ENCODE data around the gene ZNF169. TPM values are rescaled to one million over a fixed set of nuclear protein-coding genes. Genes with fewer than 3 reads are reported as not detected.
"Not testable (repeated sequence)": the region's sequence is repeated elsewhere in the genome, so short reads cannot be mapped to it uniquely, and the experiment has no call there.

Gene ZNF169
- polyA plus RNA-seq, 4 donors, result 4.9 to 12.7 (median 6.1) TPM

GRCh38 chr9:94281101-94281500 is 22.0 kb downstream of the ZNF169 start:
- no peak for DNase-seq (ENCODE audit: low read depth in 4 of 4, low spot score in 3 of 4)

DNA sequence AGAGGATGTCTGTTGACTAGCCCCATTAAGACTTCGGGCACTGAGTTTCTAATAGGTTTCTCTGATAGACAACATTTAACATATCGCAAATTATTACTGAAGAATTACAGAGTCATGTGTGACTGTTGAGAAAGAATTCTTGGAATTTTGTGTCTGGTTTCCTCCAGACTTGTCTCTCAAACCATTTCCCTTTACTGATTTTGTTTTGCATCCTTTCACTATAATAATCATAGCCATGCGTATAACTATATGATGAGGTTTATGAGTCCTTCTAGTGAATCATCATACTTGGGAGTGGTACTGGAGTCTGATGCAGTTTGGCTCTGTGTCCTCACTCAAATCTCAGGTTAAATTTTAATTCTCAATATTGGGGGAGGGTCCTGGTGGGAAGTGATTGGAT is 27.0 kb downstream of the ZNF169 start:
- no peak for DNase-seq (ENCODE audit: low read depth in 4 of 4, low spot score in 3 of 4)

DNA sequence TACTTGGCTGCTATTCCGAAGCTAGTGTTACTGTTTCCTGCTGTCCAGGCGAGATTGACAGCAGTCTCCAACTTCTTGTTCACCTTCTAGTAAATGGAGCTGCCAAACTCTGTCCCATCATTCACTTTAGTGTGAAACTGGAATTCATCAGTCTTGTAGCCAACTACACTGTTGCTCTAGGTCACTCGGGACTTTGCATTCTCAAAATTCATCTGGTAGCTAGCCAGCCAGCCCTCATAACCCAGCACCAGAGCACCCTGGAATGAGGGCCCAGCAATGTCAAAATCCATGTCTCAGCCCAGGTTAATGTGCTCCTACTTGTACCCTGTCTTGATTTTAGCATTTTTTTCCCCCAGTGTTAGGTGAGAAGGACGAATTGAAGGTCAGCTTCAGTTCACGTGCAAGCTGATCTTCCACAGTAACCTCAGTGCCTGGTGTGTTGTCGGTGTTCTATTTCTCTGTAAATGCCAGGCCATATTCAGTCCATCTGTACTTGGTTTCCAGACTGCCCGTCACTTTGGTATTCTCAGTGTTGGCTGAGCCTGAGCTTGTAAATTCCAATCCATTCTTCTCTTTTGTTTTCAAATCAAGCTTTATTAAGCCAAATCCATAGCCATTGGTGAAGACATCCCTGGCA is 28.9 kb downstream of the ZNF169 start:
- no peak for DNase-seq (ENCODE audit: low read depth in 4 of 4, low spot score in 3 of 4)

GRCh38 chr9:94289691-94290090 is 30.6 kb downstream of the ZNF169 start:
- DNase-seq (ENCODE audit: low read depth in 4 of 4, low spot score in 3 of 4), result no peak

DNA sequence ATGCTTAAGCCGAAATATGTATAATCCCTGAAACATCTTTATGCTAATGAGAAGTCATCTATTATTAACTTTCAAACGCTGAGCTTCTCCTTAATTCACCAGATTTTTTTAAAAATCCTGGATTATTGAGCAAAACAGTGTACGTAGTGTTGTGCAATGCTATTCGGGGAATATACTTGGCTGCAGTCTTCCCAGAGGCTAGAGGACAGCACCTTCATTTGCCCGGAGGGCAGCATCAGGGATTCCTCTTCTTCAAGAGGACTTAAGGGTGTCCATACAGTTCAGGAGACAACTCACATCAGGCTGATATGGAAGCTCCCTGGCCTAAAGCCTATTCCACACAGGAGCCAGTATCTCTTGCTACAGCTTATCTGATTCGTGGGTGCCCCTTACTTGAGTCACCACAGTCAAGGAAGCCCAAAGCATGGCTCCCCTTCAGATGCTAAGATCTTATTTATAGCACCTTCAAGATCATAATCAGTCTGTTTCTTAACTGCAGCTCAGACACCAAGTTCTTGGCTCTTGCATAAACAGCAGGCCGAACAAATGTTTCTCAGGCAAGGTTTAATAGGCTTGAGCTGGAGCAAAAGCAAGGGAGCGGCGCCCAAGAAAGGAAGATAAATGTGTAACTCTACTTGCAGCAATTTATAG is 40.0 kb downstream of the ZNF169 start:
- no peak for DNase-seq (ENCODE audit: low read depth in 4 of 4, low spot score in 3 of 4)

GRCh38 chr9:94300470-94301301 is 41.6 kb downstream of the ZNF169 start:
- no peak for DNase-seq (ENCODE audit: low read depth in 4 of 4, low spot score in 3 of 4)

- DNase-seq (ENCODE audit: low read depth in 4 of 4, low spot score in 3 of 4), result no peak
Measured at GRCh38 chr9:94301583-94301982, 42.5 kb downstream of the ZNF169 start.

DNA sequence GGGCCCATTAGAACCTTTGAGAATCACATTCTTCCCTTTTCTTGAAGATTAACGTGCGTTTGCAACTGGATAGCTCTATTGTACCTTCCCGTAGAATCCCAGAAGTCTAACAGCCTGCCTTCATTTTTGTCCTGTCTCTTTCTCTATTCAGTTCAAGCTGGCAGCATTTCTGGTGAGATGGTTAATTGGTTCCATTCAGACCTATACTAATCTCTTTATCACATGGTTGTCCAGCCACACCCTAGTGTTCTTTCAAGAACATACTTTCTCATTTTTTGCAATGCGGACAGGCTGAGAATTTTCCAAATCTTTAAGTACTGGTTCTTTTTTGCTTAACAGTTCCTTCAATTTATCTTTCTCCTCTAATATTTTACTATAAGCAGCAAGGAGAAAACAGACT is 43.3 kb downstream of the ZNF169 start:
- DNase-seq (ENCODE audit: low read depth in 4 of 4, low spot score in 3 of 4), result no peak

- no peak for DNase-seq (ENCODE audit: low read depth in 4 of 4, low spot score in 3 of 4)
Measured at GRCh38 chr9:94303321-94303720, 44.2 kb downstream of the ZNF169 start.

- not testable (repeated sequence) for DNase-seq (ENCODE audit: low read depth in 4 of 4, low spot score in 3 of 4)
Measured at GRCh38 chr9:94315034-94315984, 56.2 kb downstream of the ZNF169 start.

GRCh38 chr9:94316236-94316635 is 57.1 kb downstream of the ZNF169 start:
- not testable (repeated sequence) for DNase-seq (ENCODE audit: low read depth in 4 of 4, low spot score in 3 of 4)

DNA sequence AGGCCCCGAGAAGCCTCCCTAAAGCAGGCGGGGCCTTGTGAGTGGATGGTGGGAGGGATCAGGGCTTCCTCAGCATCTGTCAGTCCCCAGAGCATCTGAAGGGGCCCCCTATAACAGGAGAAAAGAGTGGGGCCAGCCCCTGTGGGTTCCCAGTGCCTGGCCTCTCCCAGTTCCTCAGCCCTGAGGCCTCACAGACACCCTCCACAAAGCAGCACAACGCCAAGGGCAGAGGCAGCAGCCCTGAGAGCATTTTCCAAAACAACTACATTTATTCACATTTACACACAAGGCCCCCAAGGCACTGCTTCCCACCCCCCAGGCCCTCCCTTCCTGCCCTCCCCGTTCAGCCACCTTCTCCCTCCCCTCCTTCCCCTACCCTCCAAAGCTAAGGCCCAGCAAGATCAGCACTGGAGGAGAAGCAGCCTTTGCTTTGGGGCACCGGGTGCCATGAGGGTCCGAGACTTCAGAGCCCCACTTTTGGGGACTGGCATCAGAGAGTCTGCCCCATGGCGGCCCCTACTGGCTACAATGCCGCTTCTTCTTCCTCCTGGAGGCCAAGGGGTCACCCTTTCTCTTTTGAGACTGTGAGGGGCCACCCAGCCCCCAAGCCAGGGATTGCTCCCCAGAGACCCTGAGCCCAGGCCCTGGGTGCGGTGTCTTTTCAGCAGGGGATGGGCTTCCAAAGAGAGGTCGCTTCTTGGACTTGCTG is 59.0 kb downstream of the ZNF169 start:
- not testable (repeated sequence) for DNase-seq (ENCODE audit: low read depth in 4 of 4, low spot score in 3 of 4)

GRCh38 chr9:94322342-94322940 is 63.3 kb downstream of the ZNF169 start:
- not testable (repeated sequence) for DNase-seq (ENCODE audit: low read depth in 4 of 4, low spot score in 3 of 4)

DNA sequence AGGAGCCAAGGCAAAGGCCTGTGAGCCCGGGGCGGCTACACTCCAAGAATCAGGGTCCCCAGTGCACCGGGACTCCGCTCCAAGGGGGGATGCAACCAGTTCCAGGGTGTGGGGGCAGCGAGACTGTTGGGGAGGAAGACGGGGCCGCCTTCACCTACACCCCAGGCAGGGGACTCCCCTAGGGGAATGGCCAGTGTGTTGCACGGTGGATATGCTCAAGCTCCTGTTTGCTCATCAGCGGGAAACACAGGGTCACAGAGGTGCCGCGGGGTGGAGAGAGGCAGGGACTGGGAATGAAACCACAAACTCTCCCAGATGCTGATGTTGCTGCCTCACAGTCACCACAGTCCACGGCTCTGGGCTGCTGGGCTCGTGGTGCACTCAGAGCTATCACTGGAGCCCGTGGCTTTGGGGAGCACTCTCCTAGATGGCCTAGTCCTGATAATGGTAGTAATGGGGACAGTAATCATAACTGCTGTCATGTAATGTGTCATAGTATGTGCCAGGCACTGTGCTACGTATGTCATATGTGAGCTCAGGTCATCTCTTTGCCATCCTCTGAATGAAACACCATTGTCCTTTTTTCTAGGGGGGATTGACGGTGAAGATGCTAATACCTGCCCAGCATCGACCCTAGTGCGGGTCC is 64.2 kb downstream of the ZNF169 start:
- DNase-seq (ENCODE audit: low read depth in 4 of 4, low spot score in 3 of 4), result not testable (repeated sequence)

DNA sequence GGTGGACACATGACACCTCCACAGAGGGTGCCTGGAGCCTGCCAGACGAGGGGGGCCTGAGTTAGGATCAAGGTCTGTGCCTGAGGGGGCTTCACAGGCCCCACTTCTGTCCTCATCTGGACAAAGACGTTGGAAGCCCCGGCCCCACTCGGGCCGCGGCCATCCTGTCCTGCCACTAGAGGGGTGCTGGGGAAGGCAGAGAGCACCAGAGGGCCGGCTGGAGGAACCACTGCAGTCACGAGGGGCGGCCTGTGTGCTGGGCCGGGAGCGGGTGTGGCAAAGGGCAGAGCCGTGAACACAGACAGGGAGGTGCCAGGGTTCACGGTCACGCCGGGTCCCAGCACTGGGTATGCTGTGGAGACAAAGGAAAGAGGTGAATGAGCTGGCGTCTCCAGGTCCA is 66.5 kb downstream of the ZNF169 start:
- DNase-seq (ENCODE audit: low read depth in 4 of 4, low spot score in 3 of 4), result not testable (repeated sequence)

DNA sequence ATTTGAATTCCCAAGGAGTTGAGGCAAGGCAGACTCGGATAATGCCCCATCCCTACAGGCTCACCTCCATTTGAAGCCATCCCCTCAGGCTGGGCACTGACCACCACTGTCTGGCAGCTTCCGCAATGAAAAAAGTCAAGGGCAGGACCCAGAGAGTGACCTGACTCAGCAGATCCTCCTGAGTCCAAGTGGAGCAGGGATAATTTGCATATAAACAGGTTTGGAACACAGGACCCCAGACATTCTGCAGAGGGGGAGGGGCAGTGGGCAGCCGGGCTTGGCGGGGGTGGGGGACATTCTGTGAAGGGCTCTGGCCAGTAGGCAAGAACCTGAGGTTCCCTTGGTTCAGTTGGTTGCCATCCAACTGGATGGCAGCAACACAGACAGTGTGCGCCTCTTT is 69.4 kb downstream of the ZNF169 start, which contains the start of gene NUTM2F:
Gene NUTM2F (minus strand): TSS at position 101 of the 400 bp plus-strand sequence. CDS start 21 bp downstream, at position 80.
- DNase-seq (ENCODE audit: low read depth in 4 of 4, low spot score in 3 of 4), result not testable (repeated sequence)

DNA sequence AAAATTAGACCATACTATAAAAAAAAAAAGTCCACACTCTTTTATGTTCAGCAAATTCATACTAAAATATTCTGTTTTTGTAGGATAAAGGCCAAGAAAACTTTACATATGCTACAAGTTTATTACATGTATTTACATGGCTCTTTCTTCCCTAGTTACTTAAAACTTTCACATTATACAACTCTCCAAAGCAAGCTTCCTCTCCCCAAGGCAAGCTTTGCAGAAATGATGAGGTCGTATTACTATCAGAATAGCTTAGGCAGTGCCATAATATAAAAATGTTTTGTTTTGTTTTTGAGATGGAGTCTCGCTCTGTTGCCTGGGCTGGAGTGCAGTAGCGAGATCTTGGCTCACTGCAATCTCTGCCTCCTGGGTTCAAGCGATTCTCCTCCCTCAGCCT is 77.3 kb downstream of the ZNF169 start:
- not testable (repeated sequence) for DNase-seq (ENCODE audit: low read depth in 4 of 4, low spot score in 3 of 4)

DNA sequence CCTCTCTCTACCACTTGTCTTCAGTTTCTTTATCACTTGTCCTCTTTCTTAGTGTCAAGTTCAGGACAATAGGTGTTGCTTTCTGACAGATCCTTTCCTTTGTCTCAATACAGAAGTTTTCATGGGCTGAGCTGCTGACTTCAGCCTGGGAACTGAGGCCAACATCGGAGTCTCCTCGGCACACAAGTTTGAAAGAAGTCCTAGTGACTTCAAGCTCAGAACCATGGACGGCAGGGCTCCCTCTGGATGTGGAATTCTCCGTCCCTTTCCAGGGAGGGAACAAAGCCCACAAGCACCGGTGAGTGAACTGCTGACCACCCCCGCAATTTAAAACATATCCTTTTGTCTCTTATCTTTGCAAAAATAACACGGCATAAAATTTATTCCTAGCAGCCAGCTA is 79.6 kb downstream of the ZNF169 start:
- not testable (repeated sequence) for DNase-seq (ENCODE audit: low read depth in 4 of 4, low spot score in 3 of 4)

DNA sequence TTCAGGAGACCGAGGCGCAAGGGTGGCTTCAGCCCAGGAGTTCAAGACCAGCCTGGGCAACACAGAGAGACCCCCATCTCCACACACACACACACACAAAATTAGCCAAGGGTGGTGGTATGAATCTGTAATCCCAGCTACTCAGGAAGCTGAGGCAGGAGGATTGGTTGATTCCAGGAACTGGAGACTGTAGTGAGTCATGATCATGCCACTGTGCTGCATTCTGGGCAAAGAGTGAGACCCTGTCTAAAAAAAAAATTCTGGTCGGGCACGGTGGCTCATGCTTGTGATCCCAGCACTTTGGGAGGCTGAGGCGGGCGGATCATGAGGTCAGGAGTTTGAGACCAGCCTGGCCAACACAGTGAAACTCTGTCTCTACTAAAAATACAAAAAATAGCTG is 80.6 kb downstream of the ZNF169 start:
- not testable (repeated sequence) for DNase-seq (ENCODE audit: low read depth in 4 of 4, low spot score in 3 of 4)
